Endothelial cell of umbilical vein (primary cell): ENCODE results near the gene MYO1C. TPM values are rescaled to one million over a fixed set of nuclear protein-coding genes. Genes with fewer than 3 reads are reported as not detected.

Source experiments
- BruUV-seq: library from RNA; stranded (reverse); fragments of 400-500 nt; replicated peaks from 2 replicates; lab custom pipeline; 2021; lab: Mats Ljungman, UMichigan
- CTCF ChIA-PET: fragments of 300-600, 350-600 bp; sonication (Branson Sonifier 250); formaldehyde crosslinking; loops from one replicate; lab custom pipeline; 2021; ENCODE audit warnings: antibody characterized with exemption, inconsistent platforms; lab: Charles Lee
- POLR2A ChIA-PET: fragments of 300-600, 350-600 bp; sonication (Branson Sonifier 250); formaldehyde crosslinking; loops from one replicate; lab custom pipeline; 2021; ENCODE audit warnings: antibody characterized with exemption, inconsistent platforms; lab: Charles Lee
- DNase-seq: peaks from one replicate; pipeline ENCODE4 v3.0.0-alpha.2; 2011; ENCODE audit warnings: low read depth, low spot score
- FAIRE-seq: peaks from 2 replicates; lab custom pipeline; 2011; peaks lifted over from hg19 to GRCh38; lab: Jason Lieb, UNC
- H2AFZ ChIP-seq: 2 replicates; pipeline ENCODE4 v1.6.0; 2012; ENCODE audit warnings: low read depth, low read length, control low read depth, inconsistent platforms
- H3K27ac ChIP-seq: 2 replicates; pipeline ENCODE4 v1.5.1; 2011; ENCODE audit warnings: low read depth, mild to moderate bottlenecking, control low read depth, low read length, moderate library complexity; ENCODE audit not compliant: insufficient read depth
- H3K27me3 ChIP-seq, 2 experiments: 2 replicates each; pipeline versions ENCODE4 v1.6.0 to v1.6.1; 2011; ENCODE audit warnings: low read length in 2 of 2, mixed read lengths in 1 of 2; ENCODE audit not compliant: control insufficient read depth in 2 of 2, insufficient read depth in 2 of 2
- H3K36me3 ChIP-seq, 2 experiments: 2 replicates in 1 of 2; 3 replicates in 1 of 2; pipeline ENCODE4 v1.5.1; 2011; ENCODE audit warnings: low read length in 2 of 2, mild to moderate bottlenecking in 1 of 2, moderate library complexity in 1 of 2; ENCODE audit not compliant: control insufficient read depth in 2 of 2, insufficient read depth in 2 of 2; ENCODE audit errors: extremely low read depth in 1 of 2
- H3K4me1 ChIP-seq: 3 replicates; pipeline ENCODE4 v1.5.1; 2011; ENCODE audit warnings: mild to moderate bottlenecking, low read length; ENCODE audit not compliant: control insufficient read depth, insufficient read depth; ENCODE audit errors: extremely low read depth
- H3K4me2 ChIP-seq: 2 replicates; pipeline ENCODE4 v1.6.1; 2011; ENCODE audit warnings: low read length, control low read depth, mixed read lengths; ENCODE audit not compliant: insufficient read depth
- H3K4me3 ChIP-seq, 3 experiments: fragments of 200-600 bp in 1 of 3; sonication (generic), shearing (Covaris generic) in 1 of 3; replicated peaks in 1 of 3; 2 replicates each; pipeline ENCODE4 v1.5.1; 2011 to 2016; ENCODE audit warnings: control low read depth in 3 of 3, low read length in 3 of 3, mild to moderate bottlenecking in 2 of 3, inconsistent platforms in 1 of 3, low read depth in 1 of 3, moderate library complexity in 1 of 3; ENCODE audit not compliant: insufficient read depth in 1 of 3
- H3K79me2 ChIP-seq: 2 replicates; pipeline ENCODE4 v1.6.0; 2012; ENCODE audit warnings: low read length, inconsistent platforms; ENCODE audit not compliant: control insufficient read depth, insufficient read depth
- H3K9ac ChIP-seq: replicated peaks from 2 replicates; pipeline ENCODE3; 2011; ENCODE audit warnings: low read length, control low read depth; ENCODE audit not compliant: insufficient read depth; ENCODE audit errors: extremely low read depth
- H3K9me1 ChIP-seq: replicated peaks from 3 replicates; pipeline ENCODE4 v1.6.0; 2011; ENCODE audit warnings: mild to moderate bottlenecking, low read length; ENCODE audit not compliant: control insufficient read depth, insufficient read depth; ENCODE audit errors: extremely low read depth
- H3K9me3 ChIP-seq: replicated peaks from 2 replicates; pipeline ENCODE4 v1.5.1; 2012; ENCODE audit warnings: low read length, inconsistent platforms; ENCODE audit not compliant: control insufficient read depth, insufficient read depth
- H4K20me1 ChIP-seq: replicated peaks from 2 replicates; pipeline ENCODE3; 2011; ENCODE audit warnings: mild to moderate bottlenecking, low read length; ENCODE audit not compliant: control insufficient read depth, insufficient read depth; ENCODE audit errors: extremely low read depth
- EZH2 ChIP-seq: IDR thresholded peaks from 2 replicates; pipeline ENCODE4 v1.6.1; 2012; ENCODE audit warnings: borderline replicate concordance, low read depth, mild to moderate bottlenecking, moderate library complexity, low read length, inconsistent platforms; ENCODE audit not compliant: severe bottlenecking
- FOS ChIP-seq: IDR thresholded peaks from 2 replicates; pipeline ENCODE4 v1.6.1; 2011; ENCODE audit warnings: mild to moderate bottlenecking, low read length, moderate library complexity, borderline replicate concordance; ENCODE audit not compliant: insufficient read depth
- GATA2 ChIP-seq: IDR thresholded peaks from 2 replicates; pipeline ENCODE4 v1.7.0; 2011; ENCODE audit warnings: low read depth, mild to moderate bottlenecking, moderate library complexity, mixed read lengths, low read length; ENCODE audit not compliant: insufficient read length, insufficient read depth
- JUN ChIP-seq: IDR thresholded peaks from 2 replicates; pipeline ENCODE4 v1.6.1; 2011; ENCODE audit warnings: borderline replicate concordance, low read depth; ENCODE audit not compliant: insufficient read length, insufficient read depth
- MAX ChIP-seq: IDR thresholded peaks from 2 replicates; pipeline ENCODE4 v1.6.1; 2011; ENCODE audit not compliant: insufficient read depth, insufficient read length
- MYC ChIP-seq: IDR thresholded peaks from one replicate; pipeline ENCODE4 v1.6.1; 2011; ENCODE audit warnings: mild to moderate bottlenecking, low read depth, low read length
- POLR2A ChIP-seq: IDR thresholded peaks from 2 replicates; pipeline ENCODE4 v1.6.1; 2012; ENCODE audit warnings: low read depth, mild to moderate bottlenecking, control low read depth, low read length
- POLR2AphosphoS5 ChIP-seq: IDR thresholded peaks from 2 replicates; pipeline ENCODE4 v1.6.1; 2012; ENCODE audit warnings: low read depth, mild to moderate bottlenecking, control low read depth, low read length, moderate library complexity; ENCODE audit not compliant: insufficient read depth
- dilution Hi-C: fragments of 300-500 bp; cut with MboI; formaldehyde crosslinking; loops from one replicate; pipeline ENCODE4 v1.15.0; 2019; ENCODE audit warnings: low sequenced_read_pairs; ENCODE audit not compliant: extremely low pct_ligation_motif_present
- intact Hi-C: fragments of 100-400 bp; cut with micrococcal nuclease; formaldehyde crosslinking; loops from one replicate; pipeline ENCODE4 v1.10.0; 2022
- polyA plus RNA-seq, 4 experiments: library from polyadenylated mRNA; depleted of rRNA in 3 of 4; stranded (reverse) in 3 of 4; unstranded in 1 of 4; fragments of >200 nt; gene quantifications; 2 replicates each; pipeline versions ENCODE4 v1.2.1 to v1.2.3, GENCODE V29; 2011 to 2012; ENCODE audit warnings: missing spikeins in 1 of 4
- total RNA-seq: library from RNA; stranded (reverse); gene quantifications from 2 replicates; pipeline ENCODE4 v1.2.3, GENCODE V29; 2021
- TF ChIP-seq, protein P1 (sequence below), 2 donors: IDR thresholded peaks; 1 replicate in 1 of 2; 2 replicates in 1 of 2; pipeline ENCODE4 v1.5.1; 2011; ENCODE audit warnings: low read length in 2 of 2, mild to moderate bottlenecking in 2 of 2, moderate library complexity in 2 of 2, control low read depth in 1 of 2, inconsistent platforms in 1 of 2, low read depth in 1 of 2; ENCODE audit not compliant: insufficient read depth in 1 of 2; ENCODE audit errors: extremely low read depth in 1 of 2

Gene MYO1C
- total and polyA plus RNA-seq, 2 donors (not counting 3 experiments of a cell fraction or from before 2014, with no cell fraction given): 141 to 206 TPM

DNA sequence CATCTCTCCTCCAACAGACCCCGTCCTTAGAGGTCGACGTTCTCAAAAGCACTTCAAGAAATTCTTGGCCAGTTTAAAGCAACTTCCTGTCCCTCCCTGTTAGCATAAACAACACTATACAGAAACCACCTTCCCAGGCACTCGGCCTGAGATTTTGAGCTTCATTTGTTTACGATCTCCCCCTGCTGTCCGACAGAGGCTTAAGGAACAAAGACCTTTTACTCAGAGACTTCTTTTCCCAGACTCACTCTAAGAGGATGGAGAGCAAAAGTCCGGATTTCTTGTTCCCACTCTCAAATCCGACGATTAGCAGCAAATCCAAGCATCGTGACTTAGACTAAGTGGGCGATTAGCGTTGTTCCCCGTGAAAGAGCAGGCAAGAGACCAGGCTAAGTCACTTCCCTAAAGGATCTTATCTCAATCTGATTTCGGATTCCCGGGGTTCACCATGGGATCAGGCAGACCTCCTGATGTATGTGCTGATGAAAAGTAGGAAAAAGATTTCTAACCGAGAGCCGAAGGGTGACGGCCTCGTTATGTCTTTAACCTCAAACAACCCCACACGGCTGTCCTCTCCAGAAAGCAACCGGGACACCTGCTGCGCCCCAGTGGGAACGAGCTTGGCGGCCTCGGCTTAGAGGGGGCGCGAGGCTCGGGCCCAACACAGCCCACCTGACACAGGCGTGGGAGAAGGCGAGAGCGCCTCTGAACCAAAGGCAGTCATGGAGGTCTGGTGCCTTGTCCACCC lies 23.3 kb upstream of the MYO1C start:
- H3K79me2 ChIP-seq: peaks cover 4% of the 10 kb centered on the region
- dilution Hi-C loops (no loop called here), intact Hi-C loops (loop anchor here (1.0 to 2.0 kb wide), 7 partner anchors 23 to 257 kb away; partner anchors contain the start of genes CRK, RILP and YWHAE)
- TSS peak; percentile 10 for BruUV-seq
- H3K27me3 ChIP-seq: no peaks in the 10 kb centered on the region
- FAIRE-seq: no peak
- peak overlapping the region; percentile 62 for H3K27ac ChIP-seq
- H3K9ac ChIP-seq: peak overlapping the region; percentile 76
- ChIA-PET CTCF (interaction anchor here (0.6 to 3.2 kb wide), 44 partner anchors 11 to 264 kb away, joined by 3 to 128 read pairs (median 6); partner anchors contain the start of genes CRK, MYO1C, RILP and YWHAE), POLR2A (interaction anchor here (0.9 to 1.2 kb wide), 3 partner anchors 24 to 150 kb away, joined by 3 to 4 read pairs (median 4); no protein-coding TSS in a partner anchor)
- peak overlapping the region; percentile 77 for H3K4me2 ChIP-seq
- peak; percentile 89 for DNase-seq
- peaks cover 0 to 12% of the 10 kb centered on the region in 2 experiments for H3K36me3 ChIP-seq
- H3K9me3 ChIP-seq: no peaks in the 10 kb centered on the region
- no peaks in the 10 kb centered on the region for H4K20me1 ChIP-seq
- no peak for TF ChIP-seq GATA2
- TF ChIP-seq, protein P1, sequence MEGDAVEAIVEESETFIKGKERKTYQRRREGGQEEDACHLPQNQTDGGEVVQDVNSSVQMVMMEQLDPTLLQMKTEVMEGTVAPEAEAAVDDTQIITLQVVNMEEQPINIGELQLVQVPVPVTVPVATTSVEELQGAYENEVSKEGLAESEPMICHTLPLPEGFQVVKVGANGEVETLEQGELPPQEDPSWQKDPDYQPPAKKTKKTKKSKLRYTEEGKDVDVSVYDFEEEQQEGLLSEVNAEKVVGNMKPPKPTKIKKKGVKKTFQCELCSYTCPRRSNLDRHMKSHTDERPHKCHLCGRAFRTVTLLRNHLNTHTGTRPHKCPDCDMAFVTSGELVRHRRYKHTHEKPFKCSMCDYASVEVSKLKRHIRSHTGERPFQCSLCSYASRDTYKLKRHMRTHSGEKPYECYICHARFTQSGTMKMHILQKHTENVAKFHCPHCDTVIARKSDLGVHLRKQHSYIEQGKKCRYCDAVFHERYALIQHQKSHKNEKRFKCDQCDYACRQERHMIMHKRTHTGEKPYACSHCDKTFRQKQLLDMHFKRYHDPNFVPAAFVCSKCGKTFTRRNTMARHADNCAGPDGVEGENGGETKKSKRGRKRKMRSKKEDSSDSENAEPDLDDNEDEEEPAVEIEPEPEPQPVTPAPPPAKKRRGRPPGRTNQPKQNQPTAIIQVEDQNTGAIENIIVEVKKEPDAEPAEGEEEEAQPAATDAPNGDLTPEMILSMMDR (IDR thresholded peaks at IDR 0.05; ENCODE audit: extremely low read depth in 1 of 2, insufficient read depth in 1 of 2, low read depth in 1 of 2, low read length in 2 of 2): peak; percentile 54 to 58
- no peak for TF ChIP-seq EZH2
- no peak for TF ChIP-seq JUN
- TF ChIP-seq FOS: no peak
- TF ChIP-seq MYC: no peak
- no peak for TF ChIP-seq POLR2AphosphoS5
- no peak for TF ChIP-seq MAX
- TF ChIP-seq POLR2A: peak; percentile 42
- H3K4me3 ChIP-seq: peak overlapping the region; percentile 44 to 98 (median 77)
- H3K4me1 ChIP-seq: peaks cover 31% of the 10 kb centered on the region
- H3K9me1 ChIP-seq: no peaks in the 10 kb centered on the region
- H2AFZ ChIP-seq: peak overlapping the region; percentile 32
